Neural cell (in vitro differentiated cells): ENCODE results near the gene STARD13. TPM values are rescaled to one million over a fixed set of nuclear protein-coding genes. Genes with fewer than 3 reads are reported as not detected.

Experiments
- H2AFZ ChIP-seq: fragments of 200-600, 300-800 bp; sonication (generic), shearing (Covaris generic); 2 replicates; pipeline ENCODE4 v1.6.0; 2014; ENCODE audit warnings: low read depth, mild to moderate bottlenecking, antibody characterized with exemption, low read length, moderate library complexity
- H3F3A ChIP-seq: fragments of 200-600 bp; shearing (Covaris generic); 2 replicates; pipeline ENCODE4 v1.6.1; 2016; ENCODE audit warnings: mild to moderate bottlenecking, moderate library complexity, mixed read lengths, antibody characterized with exemption, low read length; ENCODE audit not compliant: insufficient read depth, poor library complexity, severe bottlenecking
- H3K27ac ChIP-seq: fragments of 200-600, 300-800 bp; sonication (generic), shearing (Covaris generic); 2 replicates; pipeline ENCODE4 v1.5.1; 2014; ENCODE audit warnings: mild to moderate bottlenecking, low read length, moderate library complexity
- H3K27me3 ChIP-seq: fragments of 300-800, 200-600 bp; sonication (generic), shearing (Covaris generic); 2 replicates; pipeline ENCODE4 v1.6.0; 2014; ENCODE audit warnings: mild to moderate bottlenecking, low read depth, low read length, moderate library complexity; ENCODE audit not compliant: insufficient read depth
- H3K36me3 ChIP-seq: fragments of 300-800, 200-600 bp; sonication (generic), shearing (Covaris generic); 2 replicates; pipeline ENCODE4 v1.5.1; 2014; ENCODE audit warnings: mild to moderate bottlenecking, antibody characterized with exemption, low read length, moderate library complexity; ENCODE audit not compliant: insufficient read depth
- H3K4me2 ChIP-seq: fragments of 300-800, 200-600 bp; sonication (generic), shearing (Covaris generic); 2 replicates; pipeline ENCODE4 v1.6.0; 2014; ENCODE audit warnings: mild to moderate bottlenecking, low read length
- H3K4me3 ChIP-seq: fragments of 300-800, 200-600 bp; sonication (generic), shearing (Covaris generic); 2 replicates; pipeline ENCODE4 v1.5.1; 2014; ENCODE audit warnings: mild to moderate bottlenecking, low read length, moderate library complexity
- H3K79me2 ChIP-seq: fragments of 200-600 bp; shearing (Covaris generic); replicated peaks from 2 replicates; pipeline ENCODE4 v1.6.0; 2014; ENCODE audit warnings: mild to moderate bottlenecking, low read length, moderate library complexity; ENCODE audit not compliant: insufficient read depth
- H3K9ac ChIP-seq: fragments of 300-800, 200-600 bp; sonication (generic), shearing (Covaris generic); 2 replicates; pipeline ENCODE4 v1.6.1; 2016; ENCODE audit warnings: mild to moderate bottlenecking, low read length, mixed read lengths
- H3K9me2 ChIP-seq: fragments of 200-600 bp; shearing (Covaris generic); 2 replicates; pipeline ENCODE4 v1.6.1; 2016; ENCODE audit warnings: mild to moderate bottlenecking, low read length, mixed read lengths; ENCODE audit not compliant: insufficient read depth
- H3K9me3 ChIP-seq: fragments of 200-600, 300-800 bp; sonication (generic), shearing (Covaris generic); 2 replicates; pipeline ENCODE4 v1.6.1; 2016; ENCODE audit warnings: mild to moderate bottlenecking, mixed run types, low read length, moderate library complexity, mixed read lengths
- H4K20me1 ChIP-seq: fragments of 200-600 bp; shearing (Covaris generic); 2 replicates; pipeline ENCODE4 v1.6.1; 2016; ENCODE audit warnings: mild to moderate bottlenecking, mixed run types; ENCODE audit not compliant: insufficient read depth
- CTCF ChIP-seq: fragments of 450-650 bp; IDR thresholded peaks from 2 replicates; pipeline ENCODE4 v1.5.1; 2014; ENCODE audit warnings: antibody characterized with exemption, mild to moderate bottlenecking, moderate library complexity; ENCODE audit not compliant: poor library complexity, severe bottlenecking
- EP300 ChIP-seq: fragments of 450-650 bp; conservative IDR thresholded peaks from 2 replicates; pipeline ENCODE4 v1.6.1; 2014; ENCODE audit warnings: antibody characterized with exemption, mild to moderate bottlenecking, moderate library complexity; ENCODE audit not compliant: poor library complexity, severe bottlenecking
- EZH2 ChIP-seq: fragments of 200-600, 300-800 bp; shearing (Covaris generic), sonication (generic); IDR thresholded peaks from 2 replicates; pipeline ENCODE4 v1.6.1; 2014; ENCODE audit warnings: antibody characterized with exemption, low read length, borderline replicate concordance, mild to moderate bottlenecking; ENCODE audit not compliant: insufficient read depth, poor library complexity, severe bottlenecking
- MXI1 ChIP-seq: fragments of 450-650 bp; conservative IDR thresholded peaks from 2 replicates; pipeline ENCODE4 v1.6.1; 2014; ENCODE audit warnings: antibody characterized with exemption, mild to moderate bottlenecking; ENCODE audit not compliant: poor library complexity, severe bottlenecking
- POLR2AphosphoS5 ChIP-seq: IDR thresholded peaks from 2 replicates; pipeline ENCODE4 v1.6.1; 2012
- RAD21 ChIP-seq: fragments of 450-650 bp; conservative IDR thresholded peaks from 2 replicates; pipeline ENCODE4 v1.6.1; 2014; ENCODE audit warnings: antibody characterized with exemption, mild to moderate bottlenecking, moderate library complexity
- REST ChIP-seq: IDR thresholded peaks from 2 replicates; pipeline ENCODE4 v1.6.1; 2012; ENCODE audit warnings: borderline replicate concordance
- SMC3 ChIP-seq: fragments of 450-650 bp; conservative IDR thresholded peaks from 2 replicates; pipeline ENCODE4 v1.6.1; 2014; ENCODE audit warnings: antibody characterized with exemption, mild to moderate bottlenecking, moderate library complexity; ENCODE audit not compliant: poor library complexity
- TAF1 ChIP-seq: IDR thresholded peaks from 2 replicates; pipeline ENCODE4 v1.6.1; 2012; ENCODE audit warnings: low read depth
- polyA plus RNA-seq: library from polyadenylated mRNA; depleted of rRNA; stranded (reverse); fragments of >200 nt; gene quantifications from 2 replicates; pipeline ENCODE4 v1.2.3, GENCODE V29; 2014

The STARD13 gene
- polyA plus RNA-seq, 1 donor from 2014 or later = 0.05 TPM

- Histone ChIP-seq H3F3A (no peaks in the 10 kb centered on the region), H3K27ac (no peak overlapping the region), H3K9me3 (no peaks in the 10 kb centered on the region), H3K79me2 (no peaks in the 10 kb centered on the region), H4K20me1 (no peaks in the 10 kb centered on the region), H3K9ac (no peak overlapping the region), H2AFZ (no peak overlapping the region), H3K4me2 (no peak overlapping the region), H3K9me2 (no peaks in the 10 kb centered on the region), H3K4me3 (no peak overlapping the region), H3K27me3 (no peaks in the 10 kb centered on the region), H3K36me3 (no peaks in the 10 kb centered on the region)
- TF ChIP-seq POLR2AphosphoS5 = no peak
- TF ChIP-seq RAD21 = no peak
- no peak for TF ChIP-seq EP300
- no peak for TF ChIP-seq TAF1
- TF ChIP-seq CTCF = no peak
- no peak for TF ChIP-seq EZH2
- no peak for TF ChIP-seq MXI1
- no peak for TF ChIP-seq SMC3
- TF ChIP-seq REST = no peak
Measured at GRCh38 chr13:33132644-33133440, 152.7 kb downstream of the STARD13 start.

GRCh38 chr13:33129886-33130285 lies 155.7 kb downstream of the STARD13 start:
- H3K36me3 ChIP-seq = no peaks in the 10 kb centered on the region
- no peak overlapping the region for H3K4me2 ChIP-seq
- H3K9ac ChIP-seq = no peak overlapping the region
- H3K4me3 ChIP-seq = no peak overlapping the region
- H3K9me2 ChIP-seq = no peaks in the 10 kb centered on the region
- H4K20me1 ChIP-seq = no peaks in the 10 kb centered on the region
- H3K9me3 ChIP-seq = no peaks in the 10 kb centered on the region
- no peak overlapping the region for H3K27ac ChIP-seq
- no peaks in the 10 kb centered on the region for H3K27me3 ChIP-seq
- no peaks in the 10 kb centered on the region for H3K79me2 ChIP-seq
- no peak for TF ChIP-seq EZH2
- TF ChIP-seq MXI1 = no peak
- TF ChIP-seq SMC3 = no peak
- no peak for TF ChIP-seq CTCF
- no peak for TF ChIP-seq EP300
- TF ChIP-seq REST = no peak
- TF ChIP-seq TAF1 = no peak
- TF ChIP-seq POLR2AphosphoS5 = no peak
- TF ChIP-seq RAD21 = no peak
- H3F3A ChIP-seq = no peaks in the 10 kb centered on the region
- no peak overlapping the region for H2AFZ ChIP-seq
